ENCODE results near the gene APOC3. TPM values are rescaled to one million over a fixed set of nuclear protein-coding genes. Genes with fewer than 3 reads are reported as not detected.

Gene APOC3
- total and polyA plus RNA-seq, 2 of the 4 experiments (the other 2 are of a cell fraction), result not detected

DNA sequence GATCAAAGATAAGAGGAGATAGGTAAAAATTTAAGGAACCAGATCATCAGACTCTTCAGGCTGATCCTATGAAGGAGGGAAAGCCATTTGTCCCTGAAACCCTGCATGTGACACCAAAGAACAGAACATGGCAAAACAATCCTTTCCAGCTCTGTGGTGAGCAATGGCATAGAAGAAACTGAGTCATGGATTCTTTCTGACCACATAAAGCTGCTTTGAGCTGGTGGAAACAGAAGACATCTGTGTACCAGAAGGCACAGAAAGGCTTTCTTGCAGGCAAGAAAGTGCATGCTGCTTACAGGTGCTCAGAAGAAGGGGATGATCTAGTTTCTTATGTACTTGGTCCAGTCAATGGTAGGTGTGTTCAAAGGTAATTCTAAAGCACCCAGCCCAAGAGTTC lies 52.7 kb downstream of the APOC3 start:
- DNase-seq (peak; percentile 93), ATAC-seq (ENCODE audit: low read depth) (peak; percentile 69)
- H3K9me3 ChIP-seq (ENCODE audit: control insufficient read depth, insufficient read depth, low read length), result no peaks in the 10 kb centered on the region
- H2BK120ac ChIP-seq (ENCODE audit: low read depth, low read length), result no peak overlapping the region
- no peak overlapping the region for H3K4me3 ChIP-seq (ENCODE audit: insufficient read depth, low read depth, low read length)
- TF ChIP-seq CEBPB (IDR thresholded peaks at IDR 0.05; ENCODE audit: low read depth, low read length) (0 out of 2 replicates have a peak, but pooled peaks have one; percentile 4), MAFK (IDR thresholded peaks at IDR 0.05; ENCODE audit: low read depth, low read length) (no peak), RAD21 (IDR thresholded peaks at IDR 0.05; ENCODE audit: low read length) (peak; percentile 14; the same call in 1 of the 2 replicates), RCOR1 (IDR thresholded peaks at IDR 0.05; ENCODE audit: insufficient replicate concordance, low read length) (no peak), SMC3 (IDR thresholded peaks at IDR 0.05; ENCODE audit: low read depth, low read length) (no peak), MXI1 (IDR thresholded peaks at IDR 0.05; ENCODE audit: borderline replicate concordance, low read depth, low read length) (0 out of 2 replicates have a peak, but pooled peaks have one; percentile 15), FOS (IDR thresholded peaks at IDR 0.05; ENCODE audit: low read depth, low read length) (peak; percentile 59; the same call in 1 of the 2 replicates), CHD1 (IDR thresholded peaks at IDR 0.05; ENCODE audit: low read depth, low read length) (no peak), BHLHE40 (IDR thresholded peaks at IDR 0.05; ENCODE audit: low read depth, low read length) (no peak), MAZ (IDR thresholded peaks at IDR 0.05; ENCODE audit: borderline replicate concordance, low read depth, low read length) (no peak), NFE2L2 (IDR thresholded peaks at IDR 0.05; ENCODE audit: low read depth, low read length) (no peak), POLR2A (IDR thresholded peaks at IDR 0.05; ENCODE audit: low read depth, low read length) (no peak), RFX5 (IDR thresholded peaks at IDR 0.05; ENCODE audit: low read depth, low read length) (no peak)
- TF ChIP-seq, protein P1, sequence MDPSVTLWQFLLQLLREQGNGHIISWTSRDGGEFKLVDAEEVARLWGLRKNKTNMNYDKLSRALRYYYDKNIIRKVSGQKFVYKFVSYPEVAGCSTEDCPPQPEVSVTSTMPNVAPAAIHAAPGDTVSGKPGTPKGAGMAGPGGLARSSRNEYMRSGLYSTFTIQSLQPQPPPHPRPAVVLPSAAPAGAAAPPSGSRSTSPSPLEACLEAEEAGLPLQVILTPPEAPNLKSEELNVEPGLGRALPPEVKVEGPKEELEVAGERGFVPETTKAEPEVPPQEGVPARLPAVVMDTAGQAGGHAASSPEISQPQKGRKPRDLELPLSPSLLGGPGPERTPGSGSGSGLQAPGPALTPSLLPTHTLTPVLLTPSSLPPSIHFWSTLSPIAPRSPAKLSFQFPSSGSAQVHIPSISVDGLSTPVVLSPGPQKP (IDR thresholded peaks at IDR 0.05; ENCODE audit: borderline replicate concordance, low read depth, low read length), result no peak
- TF ChIP-seq, protein P2, sequence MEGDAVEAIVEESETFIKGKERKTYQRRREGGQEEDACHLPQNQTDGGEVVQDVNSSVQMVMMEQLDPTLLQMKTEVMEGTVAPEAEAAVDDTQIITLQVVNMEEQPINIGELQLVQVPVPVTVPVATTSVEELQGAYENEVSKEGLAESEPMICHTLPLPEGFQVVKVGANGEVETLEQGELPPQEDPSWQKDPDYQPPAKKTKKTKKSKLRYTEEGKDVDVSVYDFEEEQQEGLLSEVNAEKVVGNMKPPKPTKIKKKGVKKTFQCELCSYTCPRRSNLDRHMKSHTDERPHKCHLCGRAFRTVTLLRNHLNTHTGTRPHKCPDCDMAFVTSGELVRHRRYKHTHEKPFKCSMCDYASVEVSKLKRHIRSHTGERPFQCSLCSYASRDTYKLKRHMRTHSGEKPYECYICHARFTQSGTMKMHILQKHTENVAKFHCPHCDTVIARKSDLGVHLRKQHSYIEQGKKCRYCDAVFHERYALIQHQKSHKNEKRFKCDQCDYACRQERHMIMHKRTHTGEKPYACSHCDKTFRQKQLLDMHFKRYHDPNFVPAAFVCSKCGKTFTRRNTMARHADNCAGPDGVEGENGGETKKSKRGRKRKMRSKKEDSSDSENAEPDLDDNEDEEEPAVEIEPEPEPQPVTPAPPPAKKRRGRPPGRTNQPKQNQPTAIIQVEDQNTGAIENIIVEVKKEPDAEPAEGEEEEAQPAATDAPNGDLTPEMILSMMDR (conservative IDR thresholded peaks at IDR 0.05; ENCODE audit: low read depth, low read length), result no peak
- TF ChIP-seq, protein P3, sequence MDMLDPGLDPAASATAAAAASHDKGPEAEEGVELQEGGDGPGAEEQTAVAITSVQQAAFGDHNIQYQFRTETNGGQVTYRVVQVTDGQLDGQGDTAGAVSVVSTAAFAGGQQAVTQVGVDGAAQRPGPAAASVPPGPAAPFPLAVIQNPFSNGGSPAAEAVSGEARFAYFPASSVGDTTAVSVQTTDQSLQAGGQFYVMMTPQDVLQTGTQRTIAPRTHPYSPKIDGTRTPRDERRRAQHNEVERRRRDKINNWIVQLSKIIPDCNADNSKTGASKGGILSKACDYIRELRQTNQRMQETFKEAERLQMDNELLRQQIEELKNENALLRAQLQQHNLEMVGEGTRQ (IDR thresholded peaks at IDR 0.05; ENCODE audit: low read depth, low read length), result peak; percentile 67
- H2AK5ac ChIP-seq (ENCODE audit: low read depth, low read length), result no peak overlapping the region
- H3K36me3 ChIP-seq (ENCODE audit: control insufficient read depth, insufficient read depth, low read length), result peaks cover 2% of the 10 kb centered on the region; the same call in 1 of the 2 replicates
- dilution Hi-C loops (cut with HindIII; ENCODE audit: low sequenced_read_pairs, unreplicated experiment), result no loop called here
- H2AFZ ChIP-seq (replicated peaks; ENCODE audit: low read length, poor library complexity), result no peak overlapping the region
- H4K20me1 ChIP-seq (ENCODE audit: insufficient read depth, low read length), result peaks cover 3% of the 10 kb centered on the region; the same call in 1 of the 2 replicates
- intact Hi-C loops (cut with micrococcal nuclease), result no loop called here
- H3K23ac ChIP-seq (ENCODE audit: low read depth, low read length), result no peak overlapping the region
- BruUV-seq (replicated peaks), result no TSS peak
- H3K9ac ChIP-seq (ENCODE audit: low read depth, low read length), result no peak overlapping the region
- no peak overlapping the region for H3K14ac ChIP-seq (replicated peaks; ENCODE audit: low read depth, low read length)
- H4K5ac ChIP-seq (ENCODE audit: low read depth, low read length), result no peak overlapping the region
- H2AK9ac ChIP-seq (replicated peaks; ENCODE audit: low read depth, low read length, poor library complexity), result no peak overlapping the region
- H2BK20ac ChIP-seq (ENCODE audit: low read depth, low read length), result no peak overlapping the region
- H3K4me1 ChIP-seq (ENCODE audit: control insufficient read depth, insufficient read depth, low read length), result peaks cover 10% of the 10 kb centered on the region
- no peak overlapping the region for H2BK15ac ChIP-seq (ENCODE audit: low read depth, low read length)
- no peak overlapping the region for H3K27ac ChIP-seq (ENCODE audit: insufficient read depth, low read length)
- no peak overlapping the region; the same call in 1 of the 2 replicates for H3K18ac ChIP-seq (ENCODE audit: low read depth, low read length)
- ChIA-PET CTCF (interaction anchor here (0.5 to 1.3 kb wide), 5 partner anchors 11 to 224 kb away, joined by 3 read pairs; no protein-coding TSS in a partner anchor), POLR2A (ENCODE audit: unreplicated experiment) (no interaction called here)
- peak overlapping the region; percentile 28 for H2BK5ac ChIP-seq (ENCODE audit: low read depth, low read length, poor library complexity, severe bottlenecking)
- in situ Hi-C loops (cut with MboI; ENCODE audit: low sequenced_read_pairs), result no loop called here
- H3K27me3 ChIP-seq (ENCODE audit: control insufficient read depth, insufficient read depth, low read length), result no peaks in the 10 kb centered on the region
- H3K56ac ChIP-seq (ENCODE audit: extremely low read depth, insufficient read depth, low read length), result no peak overlapping the region
- no peak overlapping the region for H4K8ac ChIP-seq (ENCODE audit: low read depth in 2 of 2, low read length in 2 of 2)
- H3K79me1 ChIP-seq (ENCODE audit: low read depth in 1 of 2, low read length in 2 of 2), result peaks cover 0 to 4% of the 10 kb centered on the region in 2 experiments; a peak in 3 of 4 replicates
- H3K4ac ChIP-seq (ENCODE audit: low read depth, low read length), result peak overlapping the region; percentile 13; the same call in 1 of the 2 replicates
- H3K4me2 ChIP-seq (ENCODE audit: low read depth, low read length), result no peak overlapping the region
- H4K91ac ChIP-seq (ENCODE audit: insufficient read depth, low read depth, low read length), result no peak overlapping the region
- H3K9me1 ChIP-seq (ENCODE audit: insufficient read depth, low read length), result peaks cover 4% of the 10 kb centered on the region
